ENCODE data around the gene TMEM170A. TPM values are rescaled to one million over a fixed set of nuclear protein-coding genes. Genes with fewer than 3 reads are reported as not detected.

TMEM170A gene
- total and polyA plus RNA-seq, 2 experiments from 2014 or later, result 31.0 to 68.5 TPM

DNA sequence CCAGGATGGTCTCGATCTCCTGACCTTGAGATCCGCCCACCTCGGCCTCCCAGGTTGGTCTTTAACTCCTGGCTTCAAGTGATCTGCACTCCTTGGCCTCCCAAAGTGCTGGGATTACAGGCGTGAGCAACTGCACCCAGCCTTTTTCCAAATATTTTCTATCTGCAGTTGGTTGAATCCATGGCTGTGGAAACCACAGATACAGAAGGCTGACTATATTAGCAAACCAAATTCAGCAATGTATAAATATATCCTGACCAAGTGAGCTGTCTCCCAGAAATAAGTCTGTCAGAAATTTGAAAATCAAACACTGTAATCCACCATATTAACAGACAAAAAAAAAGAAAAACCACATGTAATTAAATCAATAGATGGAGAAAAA is 40.8 kb downstream of the TMEM170A start:
- Mint-ChIP-seq H3K27me3 (ENCODE audit: insufficient read depth, low read depth, poor library complexity) (peaks cover 4% of the 10 kb centered on the region), H3K36me3 (ENCODE audit: low read depth) (peaks cover 3% of the 10 kb centered on the region; the same call in 1 of the 3 replicates), H3K9me3 (no peaks in the 10 kb centered on the region), H3K27ac (no peak overlapping the region; the same call in 1 of the 2 replicates), H3K4me1 (peaks cover 37% of the 10 kb centered on the region), H3K4me3 (no peak overlapping the region; the same call in 2 of the 3 replicates)
- Histone ChIP-seq H3K4me3 (no peak overlapping the region), H2AFZ (no peak overlapping the region), H4K20me1 (replicated peaks; ENCODE audit: insufficient read depth) (peaks cover 37% of the 10 kb centered on the region), H3K27ac (ENCODE audit: low read depth) (peak overlapping the region; percentile 65; the same call in 1 of the 2 replicates), H3K9me2 (ENCODE audit: insufficient read depth) (no peaks in the 10 kb centered on the region), H3F3A (replicated peaks; ENCODE audit: low read depth) (no peaks in the 10 kb centered on the region; the same call in 1 of the 2 replicates), H3K4me2 (no peak overlapping the region), H3K27me3 (ENCODE audit: insufficient read depth) (no peaks in the 10 kb centered on the region), H3K79me2 (replicated peaks; ENCODE audit: insufficient read depth) (peaks cover 99% of the 10 kb centered on the region), H3K36me3 (ENCODE audit: insufficient read depth) (no peaks in the 10 kb centered on the region), H3K4me1 (ENCODE audit: insufficient read depth) (peaks cover 31% of the 10 kb centered on the region)
- ATAC-seq (no peak), DNase-seq (ENCODE audit: low spot score) (no peak)
- TF ChIP-seq EZH2phosphoT487 (IDR thresholded peaks at IDR 0.05; ENCODE audit: unreplicated experiment) (no peak), JUNB (IDR thresholded peaks at IDR 0.05; ENCODE audit: unreplicated experiment) (no peak), NANOG (IDR thresholded peaks at IDR 0.05; ENCODE audit: borderline replicate concordance) (no peak), EZH2 (IDR thresholded peaks at IDR 0.05; ENCODE audit: low read depth, unreplicated experiment) (no peak), POLR2AphosphoS5 (IDR thresholded peaks at IDR 0.05; ENCODE audit: low read depth) (no peak), CREB1 (CRISPR knock-in tag; IDR thresholded peaks at IDR 0.05; ENCODE audit: low read depth) (no peak), ETS1 (IDR thresholded peaks at IDR 0.05) (no peak), STAT1 (IDR thresholded peaks at IDR 0.05; ENCODE audit: unreplicated experiment) (no peak)
- TF ChIP-seq, protein P1, sequence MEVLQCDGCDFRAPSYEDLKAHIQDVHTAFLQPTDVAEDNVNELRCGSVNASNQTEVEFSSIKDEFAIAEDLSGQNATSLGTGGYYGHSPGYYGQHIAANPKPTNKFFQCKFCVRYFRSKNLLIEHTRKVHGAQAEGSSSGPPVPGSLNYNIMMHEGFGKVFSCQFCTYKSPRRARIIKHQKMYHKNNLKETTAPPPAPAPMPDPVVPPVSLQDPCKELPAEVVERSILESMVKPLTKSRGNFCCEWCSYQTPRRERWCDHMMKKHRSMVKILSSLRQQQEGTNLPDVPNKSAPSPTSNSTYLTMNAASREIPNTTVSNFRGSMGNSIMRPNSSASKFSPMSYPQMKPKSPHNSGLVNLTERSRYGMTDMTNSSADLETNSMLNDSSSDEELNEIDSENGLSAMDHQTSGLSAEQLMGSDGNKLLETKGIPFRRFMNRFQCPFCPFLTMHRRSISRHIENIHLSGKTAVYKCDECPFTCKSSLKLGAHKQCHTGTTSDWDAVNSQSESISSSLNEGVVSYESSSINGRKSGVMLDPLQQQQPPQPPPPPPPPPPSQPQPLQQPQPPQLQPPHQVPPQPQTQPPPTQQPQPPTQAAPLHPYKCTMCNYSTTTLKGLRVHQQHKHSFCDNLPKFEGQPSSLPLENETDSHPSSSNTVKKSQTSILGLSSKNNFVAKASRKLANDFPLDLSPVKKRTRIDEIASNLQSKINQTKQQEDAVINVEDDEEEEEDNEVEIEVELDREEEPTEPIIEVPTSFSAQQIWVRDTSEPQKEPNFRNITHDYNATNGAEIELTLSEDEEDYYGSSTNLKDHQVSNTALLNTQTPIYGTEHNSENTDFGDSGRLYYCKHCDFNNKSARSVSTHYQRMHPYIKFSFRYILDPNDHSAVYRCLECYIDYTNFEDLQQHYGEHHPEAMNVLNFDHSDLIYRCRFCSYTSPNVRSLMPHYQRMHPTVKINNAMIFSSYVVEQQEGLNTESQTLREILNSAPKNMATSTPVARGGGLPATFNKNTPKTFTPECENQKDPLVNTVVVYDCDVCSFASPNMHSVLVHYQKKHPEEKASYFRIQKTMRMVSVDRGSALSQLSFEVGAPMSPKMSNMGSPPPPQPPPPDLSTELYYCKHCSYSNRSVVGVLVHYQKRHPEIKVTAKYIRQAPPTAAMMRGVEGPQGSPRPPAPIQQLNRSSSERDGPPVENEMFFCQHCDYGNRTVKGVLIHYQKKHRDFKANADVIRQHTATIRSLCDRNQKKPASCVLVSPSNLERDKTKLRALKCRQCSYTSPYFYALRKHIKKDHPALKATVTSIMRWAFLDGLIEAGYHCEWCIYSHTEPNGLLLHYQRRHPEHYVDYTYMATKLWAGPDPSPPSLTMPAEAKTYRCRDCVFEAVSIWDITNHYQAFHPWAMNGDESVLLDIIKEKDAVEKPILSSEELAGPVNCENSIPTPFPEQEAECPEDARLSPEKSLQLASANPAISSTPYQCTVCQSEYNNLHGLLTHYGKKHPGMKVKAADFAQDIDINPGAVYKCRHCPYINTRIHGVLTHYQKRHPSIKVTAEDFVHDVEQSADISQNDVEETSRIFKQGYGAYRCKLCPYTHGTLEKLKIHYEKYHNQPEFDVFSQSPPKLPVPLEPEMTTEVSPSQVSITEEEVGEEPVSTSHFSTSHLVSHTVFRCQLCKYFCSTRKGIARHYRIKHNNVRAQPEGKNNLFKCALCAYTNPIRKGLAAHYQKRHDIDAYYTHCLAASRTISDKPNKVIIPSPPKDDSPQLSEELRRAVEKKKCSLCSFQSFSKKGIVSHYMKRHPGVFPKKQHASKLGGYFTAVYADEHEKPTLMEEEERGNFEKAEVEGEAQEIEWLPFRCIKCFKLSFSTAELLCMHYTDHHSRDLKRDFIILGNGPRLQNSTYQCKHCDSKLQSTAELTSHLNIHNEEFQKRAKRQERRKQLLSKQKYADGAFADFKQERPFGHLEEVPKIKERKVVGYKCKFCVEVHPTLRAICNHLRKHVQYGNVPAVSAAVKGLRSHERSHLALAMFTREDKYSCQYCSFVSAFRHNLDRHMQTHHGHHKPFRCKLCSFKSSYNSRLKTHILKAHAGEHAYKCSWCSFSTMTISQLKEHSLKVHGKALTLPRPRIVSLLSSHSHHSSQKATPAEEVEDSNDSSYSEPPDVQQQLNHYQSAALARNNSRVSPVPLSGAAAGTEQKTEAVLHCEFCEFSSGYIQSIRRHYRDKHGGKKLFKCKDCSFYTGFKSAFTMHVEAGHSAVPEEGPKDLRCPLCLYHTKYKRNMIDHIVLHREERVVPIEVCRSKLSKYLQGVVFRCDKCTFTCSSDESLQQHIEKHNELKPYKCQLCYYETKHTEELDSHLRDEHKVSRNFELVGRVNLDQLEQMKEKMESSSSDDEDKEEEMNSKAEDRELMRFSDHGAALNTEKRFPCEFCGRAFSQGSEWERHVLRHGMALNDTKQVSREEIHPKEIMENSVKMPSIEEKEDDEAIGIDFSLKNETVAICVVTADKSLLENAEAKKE (CRISPR knock-in tag; IDR thresholded peaks at IDR 0.05), result no peak
- TF ChIP-seq, protein P2, sequence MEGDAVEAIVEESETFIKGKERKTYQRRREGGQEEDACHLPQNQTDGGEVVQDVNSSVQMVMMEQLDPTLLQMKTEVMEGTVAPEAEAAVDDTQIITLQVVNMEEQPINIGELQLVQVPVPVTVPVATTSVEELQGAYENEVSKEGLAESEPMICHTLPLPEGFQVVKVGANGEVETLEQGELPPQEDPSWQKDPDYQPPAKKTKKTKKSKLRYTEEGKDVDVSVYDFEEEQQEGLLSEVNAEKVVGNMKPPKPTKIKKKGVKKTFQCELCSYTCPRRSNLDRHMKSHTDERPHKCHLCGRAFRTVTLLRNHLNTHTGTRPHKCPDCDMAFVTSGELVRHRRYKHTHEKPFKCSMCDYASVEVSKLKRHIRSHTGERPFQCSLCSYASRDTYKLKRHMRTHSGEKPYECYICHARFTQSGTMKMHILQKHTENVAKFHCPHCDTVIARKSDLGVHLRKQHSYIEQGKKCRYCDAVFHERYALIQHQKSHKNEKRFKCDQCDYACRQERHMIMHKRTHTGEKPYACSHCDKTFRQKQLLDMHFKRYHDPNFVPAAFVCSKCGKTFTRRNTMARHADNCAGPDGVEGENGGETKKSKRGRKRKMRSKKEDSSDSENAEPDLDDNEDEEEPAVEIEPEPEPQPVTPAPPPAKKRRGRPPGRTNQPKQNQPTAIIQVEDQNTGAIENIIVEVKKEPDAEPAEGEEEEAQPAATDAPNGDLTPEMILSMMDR (conservative IDR thresholded peaks at IDR 0.05; ENCODE audit: low read depth in 2 of 2), result no peak

Data from GM23338 (cell line).